Right renal cortex interstitium (tissue), 3 donors: ENCODE results near the gene HTR4. TPM values are rescaled to one million over a fixed set of nuclear protein-coding genes. Genes with fewer than 3 reads are reported as not detected.

ENCODE experiments used
- DNase-seq, 3 donors: peaks; one replicate each; pipeline ENCODE4 v3.0.0-alpha.2; 2013; ENCODE audit warnings: low read depth in 3 of 3, low spot score in 2 of 3
- polyA plus RNA-seq, 3 donors: library from polyadenylated mRNA; unstranded; fragments of 120-200 nt; gene quantifications; one replicate each; pipeline ENCODE4 v1.2.1, GENCODE V29; 2013; ENCODE audit not compliant: insufficient read length in 3 of 3

HTR4 gene
- polyA plus RNA-seq, 3 donors: 0.04 to 0.08 (median 0.06) TPM

- no peak for DNase-seq
These were observed 34.2 kb downstream of the HTR4 start for GRCh38 chr5:148620091-148620490.

- DNase-seq: no peak
These were observed 34.8 kb downstream of the HTR4 start for GRCh38 chr5:148619484-148619883.

GRCh38 chr5:148615644-148616275 lies 38.6 kb downstream of the HTR4 start:
- DNase-seq: no peak

- no peak for DNase-seq
These were observed 46.9 kb downstream of the HTR4 start for GRCh38 chr5:148607406-148607805.

- DNase-seq: no peak
These were observed 48.0 kb downstream of the HTR4 start for GRCh38 chr5:148606296-148606695.

- DNase-seq: no peak
These were observed 55.1 kb downstream of the HTR4 start for GRCh38 chr5:148599187-148599586.

GRCh38 chr5:148595697-148596096 lies 58.6 kb downstream of the HTR4 start:
- no peak for DNase-seq

- no peak for DNase-seq
These were observed 67.5 kb downstream of the HTR4 start for GRCh38 chr5:148586796-148587195.

GRCh38 chr5:148585988-148586387 lies 68.3 kb downstream of the HTR4 start:
- DNase-seq: no peak

GRCh38 chr5:148584103-148584502 lies 70.2 kb downstream of the HTR4 start:
- DNase-seq: no peak

GRCh38 chr5:148583421-148583965 lies 70.8 kb downstream of the HTR4 start:
- no peak for DNase-seq

- no peak for DNase-seq
These were observed 80.2 kb downstream of the HTR4 start for GRCh38 chr5:148574167-148574566.

- no peak for DNase-seq
These were observed 81.0 kb downstream of the HTR4 start for GRCh38 chr5:148573374-148573773.

GRCh38 chr5:148569948-148570347 lies 84.4 kb downstream of the HTR4 start:
- DNase-seq: no peak

- no peak for DNase-seq
These were observed 89.2 kb downstream of the HTR4 start for GRCh38 chr5:148565148-148565547.

GRCh38 chr5:148563021-148563420 lies 91.3 kb downstream of the HTR4 start:
- DNase-seq: no peak

- peak in 2 of 3 donors; percentile 5 to 23 for DNase-seq
These were observed 92.5 kb downstream of the HTR4 start for GRCh38 chr5:148561801-148562311.

GRCh38 chr5:148559461-148559860 lies 94.9 kb downstream of the HTR4 start:
- DNase-seq: no peak

- DNase-seq: no peak
These were observed 95.4 kb downstream of the HTR4 start for GRCh38 chr5:148558892-148559291.

- DNase-seq: no peak
These were observed 97.5 kb downstream of the HTR4 start for GRCh38 chr5:148556835-148557234.

- DNase-seq: no peak
These were observed 99.7 kb downstream of the HTR4 start for GRCh38 chr5:148554621-148555020.

- no peak for DNase-seq
These were observed 110.6 kb downstream of the HTR4 start for GRCh38 chr5:148543727-148544126.

GRCh38 chr5:148542812-148543211 lies 111.5 kb downstream of the HTR4 start:
- no peak for DNase-seq
